NCI-H2196 (cell line): ENCODE data around the gene PTRH1.

Experiments used
- DNase-seq: peaks from one replicate; lab custom pipeline; 2025; ENCODE audit not compliant: unreplicated experiment; lab: John Stamatoyannopoulos, UW

Gene PTRH1

DNA sequence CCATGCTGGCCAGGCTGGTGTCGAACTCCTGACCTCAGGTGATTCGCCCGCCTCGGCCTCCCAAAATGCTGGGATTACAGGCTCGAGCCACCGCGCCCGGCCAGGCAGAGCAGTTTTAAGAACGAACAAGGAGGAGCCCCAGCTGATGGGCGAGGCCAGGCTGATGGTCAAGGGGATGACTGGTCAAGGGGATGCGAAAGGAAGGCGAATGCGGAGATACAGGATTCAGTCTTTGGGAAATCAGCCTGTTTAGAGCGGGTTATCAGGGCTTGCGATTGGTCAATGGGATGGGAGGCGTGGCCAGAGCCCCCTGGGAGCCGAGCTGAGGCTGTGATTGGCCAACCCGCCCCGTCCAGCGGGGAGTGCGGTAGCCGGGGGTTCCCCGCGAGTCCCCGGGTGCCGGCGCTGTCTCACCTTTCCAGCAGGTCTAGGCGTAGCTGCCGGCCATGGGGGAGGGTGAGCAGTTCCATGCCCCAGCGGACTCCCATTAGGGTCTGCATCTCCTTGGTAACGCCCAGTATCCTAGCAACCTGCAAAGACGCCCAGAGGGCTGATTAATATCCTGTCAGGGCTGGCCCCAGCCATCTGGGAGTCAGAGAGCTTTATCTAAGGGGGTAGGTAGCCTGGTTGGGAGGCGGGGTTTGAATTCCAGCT, 27.1 kb upstream of the PTRH1 start:
- no peak for DNase-seq

GRCh38 chr9:127741831-127742434, 26.5 kb upstream of the PTRH1 start:
- no peak for DNase-seq

GRCh38 chr9:127739614-127740330, 24.3 kb upstream of the PTRH1 start:
- DNase-seq: no peak

DNA sequence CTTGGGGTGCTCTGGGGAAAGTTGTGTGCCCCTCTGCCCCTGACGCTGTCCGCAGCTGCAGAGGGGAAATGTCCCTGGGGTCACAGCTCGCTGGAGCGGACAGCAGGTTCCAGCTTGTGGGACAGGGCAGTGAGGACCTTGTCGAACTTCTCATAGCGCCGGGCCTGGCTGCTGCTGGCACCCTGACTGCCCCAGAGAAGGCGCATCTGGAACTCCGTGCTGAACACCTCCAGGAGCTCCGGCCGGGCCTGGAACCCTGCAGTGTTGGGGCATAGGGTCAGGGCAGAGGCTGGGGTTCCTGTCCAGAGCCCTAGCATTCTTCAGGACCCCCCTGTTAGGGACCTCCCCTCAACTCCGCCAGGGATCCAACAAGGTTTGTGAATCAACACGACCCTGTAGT, 23.2 kb upstream of the PTRH1 start:
- DNase-seq: no peak

DNA sequence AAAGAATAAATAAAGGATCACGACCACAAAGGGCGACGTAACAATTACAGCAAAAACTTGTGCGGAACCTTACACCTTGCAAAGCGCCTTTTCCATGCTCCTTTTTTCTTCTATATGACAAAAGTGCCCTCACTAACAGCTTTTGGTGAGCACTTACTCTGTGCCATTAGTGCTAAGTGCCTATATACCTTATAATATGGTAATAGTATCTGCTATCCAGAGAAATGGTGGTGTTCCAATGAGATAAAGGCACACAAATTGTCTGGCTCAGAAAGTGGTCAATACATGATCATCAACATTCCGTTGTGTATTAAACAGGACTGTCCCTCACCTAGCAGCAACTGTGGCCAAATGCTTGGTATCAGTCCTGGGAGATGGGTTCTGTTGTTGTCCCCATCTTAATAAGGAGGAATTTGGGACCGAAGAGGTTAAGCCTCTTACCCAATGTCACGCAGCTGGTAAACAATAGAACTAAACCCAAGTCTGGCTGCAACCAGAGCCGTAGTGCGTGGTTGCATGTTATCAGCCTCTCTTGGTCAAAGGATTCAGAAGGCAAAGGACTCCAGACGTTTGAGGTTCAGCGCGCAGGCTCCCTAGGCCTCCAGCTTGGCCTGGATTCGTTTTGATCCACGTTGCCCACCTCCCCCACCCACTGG, 20.2 kb upstream of the PTRH1 start:
- no peak for DNase-seq

DNA sequence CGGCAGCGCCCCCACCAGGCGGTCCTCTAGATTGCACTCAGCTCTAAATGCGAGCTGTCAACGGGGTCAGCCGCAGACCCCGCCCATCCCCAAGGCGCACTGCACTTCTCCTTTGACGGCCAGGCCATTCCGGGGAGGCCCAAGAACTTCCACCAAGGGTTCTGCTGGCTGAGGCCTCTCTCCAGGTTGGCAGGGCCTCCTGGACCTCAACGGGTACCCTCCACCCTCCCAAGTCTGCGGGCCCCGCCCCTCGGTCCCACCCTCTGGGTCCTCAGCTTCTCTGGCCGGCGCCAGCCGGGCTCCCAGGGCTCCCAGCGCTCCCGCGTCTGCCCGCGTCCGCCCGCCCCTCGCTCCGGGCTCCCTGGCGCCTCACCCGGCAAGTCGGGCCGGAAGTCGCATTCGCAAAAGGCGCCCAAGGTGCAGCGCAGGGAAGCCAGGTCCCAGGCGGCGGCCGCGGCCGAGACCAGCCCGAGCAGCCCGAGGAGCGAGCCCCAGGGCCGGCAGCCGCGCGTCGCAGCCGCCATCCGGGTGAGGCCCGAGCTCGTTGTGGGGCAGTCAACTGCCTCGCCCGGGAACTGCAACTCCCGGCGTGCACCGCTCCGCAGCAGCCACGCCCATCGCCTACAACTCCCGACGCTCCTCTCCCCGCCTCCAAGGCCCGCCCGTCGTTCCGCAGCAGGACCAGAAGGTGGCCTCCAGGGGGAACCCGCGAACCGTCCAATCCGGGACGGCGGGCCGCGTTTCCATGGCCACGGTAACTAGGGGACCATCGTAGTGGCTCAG, 19.5 kb upstream of the PTRH1 start, which contains the start of gene TOR2A:
Gene TOR2A (minus strand): TSS at position 548 of the 783 bp plus-strand sequence. CDS start 24 bp downstream, at position 524.
- DNase-seq: peak; percentile 97

DNA sequence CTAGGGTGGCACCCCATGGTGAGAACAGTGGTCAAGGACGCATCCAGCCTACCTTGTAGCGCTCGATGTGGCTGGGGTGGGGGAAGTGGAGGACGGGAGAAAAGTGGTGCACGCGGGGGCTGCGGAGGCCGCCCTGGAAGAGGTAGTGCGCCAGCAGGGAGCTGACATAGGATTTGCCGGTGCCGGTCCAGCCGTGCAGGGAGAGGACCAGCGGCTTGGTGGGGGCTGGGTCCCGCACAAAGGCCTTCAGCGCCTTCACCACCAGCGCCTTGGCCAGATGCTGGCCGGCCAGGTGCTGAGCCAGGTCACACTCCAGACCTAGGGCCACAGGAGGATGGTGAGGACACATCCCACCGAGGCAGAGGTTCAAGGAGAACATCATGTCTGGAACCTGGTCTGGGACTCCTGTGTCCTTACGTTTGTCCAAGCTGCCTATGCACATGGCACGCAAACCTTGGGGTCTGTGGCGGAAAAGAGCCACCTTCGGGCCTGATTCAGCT, 18.8 kb upstream of the PTRH1 start:
- DNase-seq: no peak

DNA sequence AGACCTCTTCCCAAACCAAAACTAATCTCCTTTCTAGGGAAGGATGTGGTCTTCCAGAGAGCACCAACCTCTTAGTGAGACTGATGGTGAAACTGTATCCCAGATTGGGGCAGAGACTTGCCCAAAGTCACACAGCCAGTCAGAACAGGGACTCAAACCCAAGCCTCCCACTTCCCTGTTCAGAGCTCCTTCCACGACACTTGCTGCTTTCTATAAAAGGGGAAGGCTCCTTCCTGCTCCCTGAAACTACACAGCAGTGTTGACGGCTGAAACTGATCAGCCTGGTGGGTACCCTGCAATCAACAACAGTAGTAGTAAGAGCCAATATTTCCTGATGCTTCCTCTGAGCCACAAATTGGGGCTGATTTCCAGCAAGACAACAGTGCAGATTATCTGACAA, 18.2 kb upstream of the PTRH1 start:
- no peak for DNase-seq

DNA sequence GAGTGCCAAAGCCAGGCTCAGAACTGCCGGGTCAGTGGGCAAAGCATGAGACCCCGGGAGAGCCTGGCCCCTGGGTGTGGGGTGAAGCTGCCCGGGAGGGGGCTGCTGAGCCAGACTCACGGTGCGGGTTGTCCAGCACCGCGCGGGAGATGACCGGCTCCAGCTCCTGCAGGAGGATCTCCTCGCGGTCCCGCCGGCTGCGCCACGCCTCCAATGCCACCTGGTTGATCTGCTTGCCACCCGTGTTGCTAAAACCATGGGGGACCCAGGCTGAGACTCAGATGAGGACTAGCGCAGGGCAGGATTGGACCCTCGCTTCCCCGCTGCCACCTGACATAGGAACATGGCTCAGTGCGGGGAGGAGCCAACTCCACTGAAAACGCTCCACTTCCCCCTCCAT, 17.0 kb upstream of the PTRH1 start:
- DNase-seq: no peak

DNA sequence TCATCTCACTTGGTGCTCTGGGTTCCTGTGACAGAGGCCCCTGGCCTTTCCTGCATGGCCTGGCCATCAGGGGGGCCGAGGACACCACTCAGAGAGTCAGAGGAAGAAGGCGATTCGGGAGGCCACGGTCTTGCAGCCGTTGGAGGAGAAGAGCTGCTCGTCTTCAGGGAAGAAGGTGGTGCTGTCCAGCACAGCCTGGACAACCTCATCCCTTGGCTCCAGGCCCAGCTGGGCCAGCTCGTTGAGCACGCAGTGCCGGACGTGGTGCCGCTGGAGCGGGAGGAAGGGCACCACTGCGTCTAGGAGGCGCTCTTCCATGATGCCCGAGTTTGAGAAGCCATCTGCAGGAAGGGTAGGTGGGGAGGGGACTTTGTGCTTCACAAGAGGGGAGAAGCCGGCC, 16.5 kb upstream of the PTRH1 start:
- DNase-seq: no peak

DNA sequence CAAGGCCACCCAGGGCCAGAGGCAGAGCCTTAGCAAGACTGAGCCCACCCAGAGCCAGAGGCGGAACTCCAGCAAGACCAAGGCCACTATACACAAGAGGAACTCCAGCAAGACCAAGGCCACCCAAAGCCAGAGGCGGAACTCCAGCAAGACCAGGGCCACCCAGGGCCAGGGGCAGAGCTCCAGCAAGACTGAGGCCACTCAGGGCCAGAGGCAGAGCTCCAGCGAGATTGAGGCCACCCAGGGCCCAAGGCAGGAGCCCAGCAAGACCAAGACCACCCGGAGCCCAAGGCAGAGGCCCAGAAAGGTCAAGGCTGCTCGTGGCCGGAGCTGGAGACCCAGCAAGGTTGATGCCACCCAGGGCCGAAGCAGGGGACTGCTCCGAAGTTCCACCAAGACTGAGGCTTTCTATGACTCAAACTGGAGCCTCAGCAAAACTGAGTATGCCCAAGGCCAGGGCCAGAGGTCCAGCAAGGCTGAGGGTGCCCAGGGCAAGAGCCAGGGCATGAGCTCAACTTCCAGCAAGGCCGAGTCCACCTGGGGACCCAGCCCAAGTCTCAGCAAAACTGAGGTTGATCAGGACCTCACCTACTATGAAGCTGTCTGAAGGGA, 15.4 kb upstream of the PTRH1 start:
- no peak for DNase-seq

GRCh38 chr9:127730262-127730661, 14.8 kb upstream of the PTRH1 start:
- DNase-seq: no peak

DNA sequence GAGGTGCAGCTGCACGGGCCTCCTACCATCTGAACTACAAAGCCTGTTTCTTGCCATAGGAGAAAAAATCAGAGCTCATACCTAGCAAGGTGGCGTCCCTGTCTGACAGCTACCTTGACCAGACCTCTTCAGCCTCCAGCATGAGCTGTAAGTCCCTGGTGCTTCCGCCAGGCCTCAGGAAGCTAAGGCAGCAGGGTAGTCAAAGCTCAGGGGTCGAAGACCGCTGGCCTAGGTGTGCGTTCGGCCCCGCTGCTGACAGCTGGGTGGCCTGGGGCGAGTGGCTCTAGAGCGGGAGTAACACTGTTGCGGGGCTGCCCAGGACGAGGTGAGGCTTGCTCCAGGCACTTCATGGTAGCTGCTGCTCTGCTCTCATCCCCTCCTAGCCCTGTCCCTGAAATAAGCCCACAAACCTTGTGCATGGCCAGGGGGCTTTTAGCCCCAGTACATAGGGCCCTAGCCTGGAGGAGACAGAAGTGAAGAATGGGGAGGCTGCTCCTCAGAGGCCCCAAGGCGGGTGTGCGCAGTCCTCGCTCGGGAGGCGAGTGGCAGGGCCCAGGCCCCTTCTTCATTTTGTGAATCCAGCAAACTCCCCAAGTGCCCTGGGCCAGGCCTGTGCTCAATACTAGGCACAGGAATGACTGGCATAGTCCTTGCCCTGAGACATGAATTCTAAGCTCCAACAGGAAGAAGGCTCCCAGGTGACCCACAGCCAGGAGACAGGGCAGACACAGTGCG, 14.2 kb upstream of the PTRH1 start:
- DNase-seq: no peak

- no peak for DNase-seq
These were observed 13.3 kb upstream of the PTRH1 start for GRCh38 chr9:127728808-127729207.

DNA sequence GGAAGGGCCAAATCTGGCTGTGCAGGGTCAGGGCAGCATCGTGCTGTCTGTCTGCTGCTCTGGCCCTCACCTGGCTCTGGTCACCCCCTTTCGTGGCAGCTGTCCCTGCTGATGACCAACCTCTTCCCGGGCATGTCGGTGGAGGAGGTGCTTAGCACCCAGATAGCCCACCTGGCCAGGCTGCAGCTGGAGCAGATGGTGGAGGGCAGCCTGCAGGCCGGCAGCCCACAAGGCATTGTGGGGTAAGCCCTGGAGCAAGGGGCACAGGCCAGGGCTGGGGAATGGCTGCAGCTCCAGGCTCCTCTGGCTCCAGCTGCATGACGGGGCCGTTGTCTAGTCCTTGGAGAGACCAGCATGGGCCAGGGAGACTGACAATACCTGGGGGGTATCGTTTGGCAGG, 11.4 kb upstream of the PTRH1 start:
- no peak for DNase-seq

- DNase-seq: peak; percentile 39
These were observed 8.5 kb upstream of the PTRH1 start for GRCh38 chr9:127724012-127724411.

DNA sequence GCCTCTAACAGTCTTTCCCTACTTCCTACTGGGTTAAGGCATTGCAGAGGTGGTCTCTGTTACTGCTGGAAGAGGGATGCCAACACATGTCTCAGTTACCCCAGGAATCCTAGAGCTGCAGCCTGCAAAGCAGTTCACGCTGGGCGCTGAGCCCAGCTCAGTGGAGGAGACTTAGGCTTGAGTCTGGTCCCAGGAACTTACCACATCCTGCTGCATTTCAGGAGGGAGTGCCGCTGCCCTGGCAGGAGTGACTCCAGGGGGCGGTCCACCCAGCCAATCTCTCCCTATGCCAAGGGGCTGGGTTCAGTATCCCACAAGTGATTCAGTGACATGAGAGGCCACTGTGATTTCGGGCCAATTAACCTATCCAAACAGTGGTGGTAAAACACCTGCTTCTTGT, 8.0 kb upstream of the PTRH1 start:
- peak; percentile 65 for DNase-seq

- no peak for DNase-seq
These were observed 7.5 kb upstream of the PTRH1 start for GRCh38 chr9:127723013-127723412.

DNA sequence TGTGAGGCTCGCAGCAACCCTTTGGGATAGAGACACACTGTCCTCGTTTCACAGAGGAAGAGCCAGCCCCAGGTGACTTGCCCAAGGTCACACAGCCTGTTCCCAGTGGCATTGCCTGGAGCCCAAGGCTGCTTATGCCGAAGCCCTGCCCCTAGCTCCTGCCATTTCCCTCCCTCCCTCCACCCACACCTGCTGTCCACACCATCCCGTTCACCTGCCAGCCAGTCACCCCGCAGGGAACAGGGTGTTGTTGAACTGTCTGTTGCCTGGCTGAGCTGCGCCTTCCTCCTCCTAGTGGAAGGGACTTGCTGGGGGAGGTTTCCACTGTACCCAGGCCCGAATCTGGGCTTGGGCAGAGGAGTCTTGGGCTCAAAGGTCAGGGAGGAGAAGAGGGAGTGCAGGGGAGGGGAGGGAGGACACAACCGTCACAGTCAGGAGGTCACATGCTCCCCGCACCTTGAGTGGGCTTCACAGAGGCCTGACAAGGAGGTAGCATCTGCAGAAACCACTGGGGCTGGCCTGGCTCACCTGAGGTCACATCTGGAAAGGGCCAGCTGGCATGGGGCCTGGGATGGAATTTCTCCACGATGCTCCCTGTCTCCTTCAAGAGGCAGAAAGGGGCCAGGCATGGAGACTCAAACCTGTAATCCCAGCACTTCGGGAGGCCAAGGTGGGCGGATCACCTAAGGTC, 6.7 kb upstream of the PTRH1 start:
- DNase-seq: no peak
